ENCODE data around the gene PRSS33. TPM values are rescaled to one million over a fixed set of nuclear protein-coding genes. Genes with fewer than 3 reads are reported as not detected.

PRSS33 gene
- polyA plus RNA-seq, 3 donors = not detected

GRCh38 chr16:2822496-2822895, 35.1 kb upstream of the PRSS33 start:
- 53 to 69% (median 60%) methylated on average over 4 of the region's 4 CpGs for WGBS, 3 donors
- no peak overlapping the region for H3K27ac ChIP-seq (ENCODE audit: low read depth, low read length)

GRCh38 chr16:2822158-2822495, 34.8 kb upstream of the PRSS33 start:
- 58 to 81% (median 67%) methylated on average over 8 of the region's 8 CpGs for WGBS, 3 donors
- H3K27ac ChIP-seq (ENCODE audit: low read depth, low read length) = no peak overlapping the region

DNA sequence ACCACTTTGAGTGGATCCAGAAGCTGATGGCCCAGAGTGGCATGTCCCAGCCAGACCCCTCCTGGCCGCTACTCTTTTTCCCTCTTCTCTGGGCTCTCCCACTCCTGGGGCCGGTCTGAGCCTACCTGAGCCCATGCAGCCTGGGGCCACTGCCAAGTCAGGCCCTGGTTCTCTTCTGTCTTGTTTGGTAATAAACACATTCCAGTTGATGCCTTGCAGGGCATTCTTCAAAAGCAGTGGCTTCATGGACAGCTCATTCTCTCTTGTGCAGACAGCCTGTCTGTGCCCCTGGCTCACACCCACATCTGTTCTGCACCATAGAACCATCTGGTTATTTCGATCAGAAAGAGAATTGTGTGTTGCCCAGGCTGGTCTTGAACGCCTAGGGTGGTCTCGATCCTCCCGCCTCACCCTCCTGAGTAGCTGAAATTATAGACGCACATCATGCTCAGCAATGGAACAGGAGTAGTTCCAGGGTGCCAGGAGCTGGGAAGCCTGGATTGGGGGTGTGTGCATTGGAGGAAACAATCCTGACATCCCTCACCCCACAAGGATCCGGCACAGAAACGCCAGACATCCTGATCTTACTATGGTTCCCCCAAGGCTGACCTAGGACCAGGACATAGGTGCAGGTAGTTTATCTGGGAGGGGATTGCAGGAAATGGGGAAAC, 34.3 kb upstream of the PRSS33 start:
- WGBS, 3 donors = 73 to 80% (median 78%) methylated on average over 9 of the region's 9 CpGs
- H3K27ac ChIP-seq (ENCODE audit: low read depth, low read length) = no peak overlapping the region

DNA sequence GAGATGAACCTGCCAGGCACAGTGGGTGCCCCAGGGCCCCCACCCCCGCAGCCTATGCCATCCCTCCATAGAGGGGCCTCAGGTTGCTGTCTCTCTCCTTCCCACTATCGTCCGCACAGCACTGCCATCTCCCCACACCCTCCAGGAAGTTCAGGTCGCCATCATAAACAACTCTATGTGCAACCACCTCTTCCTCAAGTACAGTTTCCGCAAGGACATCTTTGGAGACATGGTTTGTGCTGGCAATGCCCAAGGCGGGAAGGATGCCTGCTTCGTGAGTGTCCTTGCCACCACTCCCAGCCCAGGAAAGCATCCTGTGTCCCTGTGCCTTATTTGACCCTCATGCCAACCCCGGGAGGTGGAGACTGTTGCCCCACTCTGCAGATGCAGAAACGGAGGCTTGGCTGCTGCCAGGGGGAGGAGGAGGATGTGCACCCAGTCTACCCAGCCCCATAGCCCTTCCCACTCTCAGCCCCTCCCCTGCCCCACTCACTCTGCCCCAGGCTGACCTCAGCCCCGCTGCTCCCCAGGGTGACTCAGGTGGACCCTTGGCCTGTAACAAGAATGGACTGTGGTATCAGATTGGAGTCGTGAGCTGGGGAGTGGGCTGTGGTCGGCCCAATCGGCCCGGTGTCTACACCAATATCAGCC, 33.6 kb upstream of the PRSS33 start:
- no peak overlapping the region for H3K27ac ChIP-seq (ENCODE audit: low read depth, low read length)
- 70 to 80% (median 78%) methylated on average over 14 of the region's 14 CpGs for WGBS, 3 donors

- H3K27ac ChIP-seq (ENCODE audit: low read depth, low read length) = no peak overlapping the region
- 62 to 74% (median 72%) methylated on average over 17 of the region's 17 CpGs for WGBS, 3 donors
Measured at GRCh38 chr16:2819939-2820835, 32.8 kb upstream of the PRSS33 start.

GRCh38 chr16:2819179-2819938, 32.0 kb upstream of the PRSS33 start:
- no peak overlapping the region for H3K27ac ChIP-seq (ENCODE audit: low read depth, low read length)
- WGBS, 3 donors = 83 to 87% (median 87%) methylated on average over 18 of the region's 18 CpGs

GRCh38 chr16:2818272-2818876, 31.0 kb upstream of the PRSS33 start:
- WGBS, 3 donors = 78 to 85% (median 81%) methylated on average over 10 of the region's 10 CpGs
- no peak overlapping the region for H3K27ac ChIP-seq (ENCODE audit: low read depth, low read length)

- WGBS, 3 donors = 66 to 71% (median 70%) methylated on average over 53 to 68 of the region's 68 CpGs
- no peak overlapping the region for H3K27ac ChIP-seq (ENCODE audit: low read depth, low read length)
Measured at GRCh38 chr16:2817340-2818271, 30.2 kb upstream of the PRSS33 start.

DNA sequence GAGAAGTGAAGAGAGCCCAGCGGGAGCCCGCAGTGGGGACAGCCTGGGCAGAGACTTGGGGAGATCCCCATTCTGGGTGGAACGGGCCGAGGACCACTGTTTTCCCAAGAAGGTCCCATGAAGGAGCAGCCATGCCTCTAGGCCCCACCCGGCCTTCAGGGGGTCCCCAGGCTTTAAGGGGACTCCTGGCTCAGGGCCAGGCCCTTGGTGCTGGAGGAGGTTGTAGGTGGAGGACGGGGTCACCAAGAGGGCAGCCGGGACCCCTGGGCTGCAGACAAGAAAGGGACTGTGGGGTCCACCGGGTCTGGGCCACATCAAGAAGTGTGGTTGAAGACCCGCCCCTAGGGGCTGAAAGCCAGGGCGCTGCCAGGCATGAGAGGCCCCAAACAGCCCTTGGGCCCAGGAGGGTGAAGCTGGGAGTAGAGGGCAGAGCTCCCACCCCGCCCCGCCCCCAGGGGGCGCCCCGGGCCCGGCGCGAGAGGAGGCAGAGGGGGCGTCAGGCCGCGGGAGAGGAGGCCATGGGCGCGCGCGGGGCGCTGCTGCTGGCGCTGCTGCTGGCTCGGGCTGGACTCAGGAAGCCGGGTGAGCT, 29.5 kb upstream of the PRSS33 start, which contains the start of gene PRSS21:
Gene PRSS21, plus strand, starts transcription at position 487 of the 589 bp plus-strand sequence. Its CDS starts 32 bp downstream, at position 519.
- WGBS, 3 donors = 54 to 67% (median 59%) methylated on average over 20 to 28 of the region's 28 CpGs
- no peak within 1 kb of the TSS for H3K27ac ChIP-seq (ENCODE audit: low read depth, low read length)

- H3K27ac ChIP-seq (ENCODE audit: low read depth, low read length) = no peak overlapping the region
- WGBS, 3 donors = 66 to 84% (median 80%) methylated on average over 10 of the region's 10 CpGs
Measured at GRCh38 chr16:2815299-2815771, 28.0 kb upstream of the PRSS33 start.

GRCh38 chr16:2814551-2815298, 27.4 kb upstream of the PRSS33 start:
- 79 to 87% (median 80%) methylated on average over 19 to 20 of the region's 20 CpGs for WGBS, 3 donors
- no peak overlapping the region for H3K27ac ChIP-seq (ENCODE audit: low read depth, low read length)

GRCh38 chr16:2813771-2814221, 26.4 kb upstream of the PRSS33 start:
- H3K27ac ChIP-seq (ENCODE audit: low read depth, low read length) = no peak overlapping the region
- 43 to 78% (median 45%) methylated on average over 7 of the region's 7 CpGs for WGBS, 3 donors

- WGBS, 3 donors = 65 to 69% (median 68%) methylated on average over 15 of the region's 15 CpGs
Measured at GRCh38 chr16:2811703-2812471, 24.5 kb upstream of the PRSS33 start.

DNA sequence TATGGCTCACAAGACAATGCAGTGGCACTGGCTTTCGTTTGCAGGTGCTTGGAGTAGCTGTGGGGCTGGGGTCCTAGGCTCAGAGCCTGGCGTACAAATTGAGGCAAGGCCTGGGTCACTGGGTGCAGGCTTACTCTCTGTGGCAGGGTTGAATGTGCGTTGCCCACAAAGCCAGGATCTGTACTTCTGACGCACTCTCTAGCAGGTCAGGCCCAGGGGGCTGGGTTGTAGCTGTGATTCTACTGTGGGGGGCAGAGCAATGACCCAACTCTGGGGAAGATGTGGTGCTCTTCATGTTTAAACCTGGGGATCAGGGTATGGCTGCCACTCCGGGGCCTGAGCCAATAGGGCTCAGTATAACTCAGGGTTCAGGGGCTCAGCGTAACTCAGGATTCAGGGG, 23.3 kb upstream of the PRSS33 start:
- 81 to 93% (median 86%) methylated on average over 6 of the region's 6 CpGs for WGBS, 3 donors

More at GRCh38 chr16:2811703-2812471, 24.5 kb upstream of the PRSS33 start:
- H3K27ac ChIP-seq (ENCODE audit: low read depth, low read length) = no peak overlapping the region

GRCh38 chr16:2809149-2809760, 21.9 kb upstream of the PRSS33 start:
- H3K27ac ChIP-seq (ENCODE audit: low read depth, low read length) = no peak overlapping the region
- WGBS, 3 donors = 66 to 82% (median 79%) methylated on average over 3 of the region's 3 CpGs

More for the DNA sequence above, 23.3 kb upstream of the PRSS33 start:
- H3K27ac ChIP-seq (ENCODE audit: low read depth, low read length) = no peak overlapping the region

Measured in adipose tissue (tissue), 3 donors.